Stimulated activated CD8-positive, alpha-beta memory T cell treated with anti-CD3 and anti-CD28 coated beads, Interleukin-15, amount 100 ng/mL, for 48 hours (primary cell): Measurements from ENCODE around the gene ZNF217.
"Not testable (repeated sequence)": the region's sequence is repeated elsewhere in the genome, so short reads cannot be mapped to it uniquely, and the experiment has no call there.

ENCODE experiments used
- DNase-seq, 2 donors: peaks; one replicate each; pipeline ENCODE4 v3.0.0-alpha.2; 2020; ENCODE audit warnings: low read depth in 2 of 2

Gene ZNF217

GRCh38 chr20:53593466-53594007, at the start of gene ZNF217:
Gene ZNF217 (minus strand): TSS chr20:53593839. CDS start chr20:53582826, 11,013 bp downstream.
- DNase-seq = peak in 1 of 2 donors; percentile 61

- peak; percentile 39 to 46 for DNase-seq
These were observed 49.6 kb upstream of the ZNF217 start for GRCh38 chr20:53643031-53643832.

GRCh38 chr20:53642196-53643030, 48.8 kb upstream of the ZNF217 start:
- DNase-seq = peak in 1 of 2 donors; percentile 9

GRCh38 chr20:53639647-53640440, 46.2 kb upstream of the ZNF217 start:
- DNase-seq = no peak

GRCh38 chr20:53639128-53639527, 45.5 kb upstream of the ZNF217 start:
- DNase-seq = no peak

GRCh38 chr20:53637310-53637709, 43.7 kb upstream of the ZNF217 start:
- DNase-seq = not testable (repeated sequence)

GRCh38 chr20:53636540-53637097, 43.0 kb upstream of the ZNF217 start:
- DNase-seq = no peak

GRCh38 chr20:53635221-53635620, 41.6 kb upstream of the ZNF217 start:
- DNase-seq = no peak

GRCh38 chr20:53631909-53632662, 38.4 kb upstream of the ZNF217 start:
- no peak for DNase-seq

- DNase-seq = no peak
These were observed 35.8 kb upstream of the ZNF217 start for GRCh38 chr20:53629436-53629835.

GRCh38 chr20:53628758-53629157, 35.1 kb upstream of the ZNF217 start:
- DNase-seq = not testable (repeated sequence)

- no peak for DNase-seq
These were observed 34.4 kb upstream of the ZNF217 start for GRCh38 chr20:53628076-53628475.

- DNase-seq = not testable (repeated sequence)
These were observed 33.4 kb upstream of the ZNF217 start for GRCh38 chr20:53627001-53627400.

GRCh38 chr20:53626584-53626983, 32.9 kb upstream of the ZNF217 start:
- DNase-seq = no peak

GRCh38 chr20:53625311-53626129, 31.9 kb upstream of the ZNF217 start:
- no peak for DNase-seq

- DNase-seq = not testable (repeated sequence)
These were observed 31.2 kb upstream of the ZNF217 start for GRCh38 chr20:53624927-53625250.

- DNase-seq = peak in 1 of 2 donors; percentile 29
These were observed 30.0 kb upstream of the ZNF217 start for GRCh38 chr20:53623454-53624211.

GRCh38 chr20:53623134-53623453, 29.5 kb upstream of the ZNF217 start:
- no peak for DNase-seq
